HEK293 (cell line): ENCODE data around the gene PTDSS2.
A peak's percentile ranks its signal among the peaks of the same experiment; 100 is the strongest.

Experiments used
- CTCF ChIA-PET: fragments of 350-600 bp; formaldehyde crosslinking; extraction: SDS; loops from one replicate; lab custom pipeline; 2021; ENCODE audit warnings: antibody characterized with exemption; lab: Yijun Ruan, JAX
- POLR2A ChIA-PET: fragments of 300-600 bp; formaldehyde crosslinking; extraction: SDS; loops from one replicate; lab custom pipeline; 2020; ENCODE audit warnings: antibody characterized with exemption, inconsistent platforms; lab: Yijun Ruan, JAX
- H3K27ac ChIP-seq: fragments of 200-500 bp; sonication (Bioruptor generic); 2 replicates; pipeline ENCODE4 v1.5.1; 2014; ENCODE audit warnings: low read depth, low read length, control low read depth, inconsistent platforms; ENCODE audit errors: extremely low read depth
- H3K36me3 ChIP-seq, 2 experiments: fragments of 200-500 bp in 1 of 2; sonication (Bioruptor generic) in 1 of 2; 1 replicate in 1 of 2; 2 replicates in 1 of 2; pipeline ENCODE4 v1.5.1; 2014 to 2017; ENCODE audit warnings: inconsistent platforms in 2 of 2, low read length in 2 of 2; ENCODE audit not compliant: control insufficient read depth in 2 of 2, insufficient read depth in 1 of 2
- H3K4me1 ChIP-seq: fragments of 200-500 bp; sonication (Bioruptor generic); 2 replicates; pipeline ENCODE4 v1.5.1; 2014; ENCODE audit warnings: mild to moderate bottlenecking, low read length, inconsistent platforms; ENCODE audit not compliant: control insufficient read depth, insufficient read depth
- H3K4me3 ChIP-seq: 2 replicates; pipeline ENCODE4 v1.5.1; 2011; ENCODE audit warnings: low read depth, mild to moderate bottlenecking, control low read depth, low read length, moderate library complexity
- H3K9me3 ChIP-seq: fragments of 200-500 bp; sonication (Bioruptor generic); 2 replicates; pipeline ENCODE4 v1.5.1; 2014; ENCODE audit warnings: low read depth, low read length, inconsistent platforms; ENCODE audit not compliant: control insufficient read depth, insufficient read depth
- GFI1B ChIP-seq: fragments of 450-650 bp; formaldehyde crosslinking; IDR thresholded peaks from 2 replicates; pipeline ENCODE4 v1.5.1; 2016; ENCODE audit warnings: missing biosample characterization, missing genetic modification characterization
- HOXC10 ChIP-seq: sonication (generic); formaldehyde crosslinking; IDR thresholded peaks from 2 replicates; pipeline ENCODE4 v1.8.1; 2023; ENCODE audit warnings: mild to moderate bottlenecking, missing genetic modification reagents
- PATZ1 ChIP-seq: fragments of 450-650 bp; formaldehyde crosslinking; IDR thresholded peaks from 2 replicates; pipeline ENCODE4 v1.5.1; 2016; ENCODE audit warnings: missing biosample characterization, missing genetic modification characterization
- SP7 ChIP-seq: fragments of 450-650 bp; formaldehyde crosslinking; IDR thresholded peaks from 2 replicates; pipeline ENCODE4 v1.5.1; 2016; ENCODE audit warnings: missing biosample characterization, missing genetic modification characterization
- YY2 ChIP-seq: fragments of 450-650 bp; formaldehyde crosslinking; IDR thresholded peaks from 2 replicates; pipeline ENCODE4 v1.5.1; 2016; ENCODE audit warnings: missing biosample characterization, missing genetic modification characterization
- ZBTB20 ChIP-seq: fragments of 450-650 bp; formaldehyde crosslinking; IDR thresholded peaks from 2 replicates; pipeline ENCODE4 v1.5.1; 2016; ENCODE audit warnings: missing biosample characterization, missing genetic modification characterization
- ZBTB8A ChIP-seq: fragments of 450-650 bp; formaldehyde crosslinking; IDR thresholded peaks from 2 replicates; pipeline ENCODE4 v1.5.1; 2016; ENCODE audit warnings: missing biosample characterization, missing genetic modification characterization
- ZNF112 ChIP-seq: fragments of 450-650 bp; formaldehyde crosslinking; IDR thresholded peaks from 2 replicates; pipeline ENCODE4 v1.5.0; 2017; ENCODE audit warnings: missing biosample characterization, missing genetic modification characterization
- ZNF148 ChIP-seq: fragments of 450-650 bp; formaldehyde crosslinking; IDR thresholded peaks from 2 replicates; pipeline ENCODE4 v1.5.0; 2017; ENCODE audit warnings: missing biosample characterization, missing genetic modification characterization, borderline replicate concordance
- ZNF248 ChIP-seq: fragments of 450-650 bp; formaldehyde crosslinking; IDR thresholded peaks from 2 replicates; pipeline ENCODE4 v1.5.1; 2017; ENCODE audit warnings: missing biosample characterization, missing genetic modification characterization
- ZNF324 ChIP-seq: fragments of 450-650 bp; formaldehyde crosslinking; IDR thresholded peaks from 2 replicates; pipeline ENCODE4 v1.5.1; 2016; ENCODE audit warnings: missing biosample characterization, missing genetic modification characterization
- ZNF335 ChIP-seq: fragments of 450-650 bp; formaldehyde crosslinking; conservative IDR thresholded peaks from 2 replicates; pipeline ENCODE4 v1.5.1; 2016; ENCODE audit warnings: missing biosample characterization, missing genetic modification characterization
- ZNF433 ChIP-seq: fragments of 450-650 bp; formaldehyde crosslinking; IDR thresholded peaks from 2 replicates; pipeline ENCODE4 v1.5.1; 2016; ENCODE audit warnings: missing biosample characterization, missing genetic modification characterization, low read depth
- ZNF473 ChIP-seq: fragments of 450-650 bp; formaldehyde crosslinking; IDR thresholded peaks from 2 replicates; pipeline ENCODE4 v1.5.1; 2017; ENCODE audit warnings: missing biosample characterization, missing genetic modification characterization
- ZNF513 ChIP-seq: fragments of 450-650 bp; IDR thresholded peaks from 2 replicates; pipeline ENCODE4 v1.5.1; 2018; ENCODE audit warnings: missing biosample characterization, missing genetic modification characterization
- ZNF530 ChIP-seq: fragments of 450-650 bp; formaldehyde crosslinking; IDR thresholded peaks from 2 replicates; pipeline ENCODE4 v1.5.1; 2016; ENCODE audit warnings: low read depth, missing biosample characterization, missing genetic modification characterization
- ZNF560 ChIP-seq: fragments of 450-650 bp; formaldehyde crosslinking; IDR thresholded peaks from 2 replicates; pipeline ENCODE4 v1.5.1; 2017; ENCODE audit warnings: missing biosample characterization, missing genetic modification characterization, borderline replicate concordance
- ZNF600 ChIP-seq: fragments of 450-650 bp; formaldehyde crosslinking; IDR thresholded peaks from 2 replicates; pipeline ENCODE4 v1.5.1; 2016; ENCODE audit warnings: missing biosample characterization, missing genetic modification characterization
- ZNF76 ChIP-seq: fragments of 450-650 bp; formaldehyde crosslinking; IDR thresholded peaks from 2 replicates; pipeline ENCODE4; 2016; ENCODE audit warnings: low read depth, missing biosample characterization, missing genetic modification characterization, borderline replicate concordance
- ZNF777 ChIP-seq: fragments of 450-650 bp; formaldehyde crosslinking; IDR thresholded peaks from 2 replicates; pipeline ENCODE4 v1.5.1; 2017; ENCODE audit warnings: missing biosample characterization, missing genetic modification characterization, borderline replicate concordance
- ZNF792 ChIP-seq: fragments of 450-650 bp; formaldehyde crosslinking; IDR thresholded peaks from 2 replicates; pipeline ENCODE4 v1.5.1; 2016; ENCODE audit warnings: missing biosample characterization, missing genetic modification characterization
- TF ChIP-seq, protein P1 (sequence below): fragments of 450-650 bp; formaldehyde crosslinking; optimal IDR thresholded peaks from 2 replicates; pipeline ENCODE3; 2016; ENCODE audit warnings: missing biosample characterization, mild to moderate bottlenecking, missing genetic modification characterization
- TF ChIP-seq, protein P2 (sequence below): fragments of 450-650 bp; formaldehyde crosslinking; IDR thresholded peaks from 2 replicates; pipeline ENCODE4 v1.5.1; 2016; ENCODE audit warnings: missing biosample characterization, missing genetic modification characterization
- TF ChIP-seq, protein P3 (sequence below): fragments of 450-650 bp; formaldehyde crosslinking; IDR thresholded peaks from 2 replicates; pipeline ENCODE4 v1.5.1; 2016; ENCODE audit warnings: missing biosample characterization, missing genetic modification characterization

Gene PTDSS2

DNA sequence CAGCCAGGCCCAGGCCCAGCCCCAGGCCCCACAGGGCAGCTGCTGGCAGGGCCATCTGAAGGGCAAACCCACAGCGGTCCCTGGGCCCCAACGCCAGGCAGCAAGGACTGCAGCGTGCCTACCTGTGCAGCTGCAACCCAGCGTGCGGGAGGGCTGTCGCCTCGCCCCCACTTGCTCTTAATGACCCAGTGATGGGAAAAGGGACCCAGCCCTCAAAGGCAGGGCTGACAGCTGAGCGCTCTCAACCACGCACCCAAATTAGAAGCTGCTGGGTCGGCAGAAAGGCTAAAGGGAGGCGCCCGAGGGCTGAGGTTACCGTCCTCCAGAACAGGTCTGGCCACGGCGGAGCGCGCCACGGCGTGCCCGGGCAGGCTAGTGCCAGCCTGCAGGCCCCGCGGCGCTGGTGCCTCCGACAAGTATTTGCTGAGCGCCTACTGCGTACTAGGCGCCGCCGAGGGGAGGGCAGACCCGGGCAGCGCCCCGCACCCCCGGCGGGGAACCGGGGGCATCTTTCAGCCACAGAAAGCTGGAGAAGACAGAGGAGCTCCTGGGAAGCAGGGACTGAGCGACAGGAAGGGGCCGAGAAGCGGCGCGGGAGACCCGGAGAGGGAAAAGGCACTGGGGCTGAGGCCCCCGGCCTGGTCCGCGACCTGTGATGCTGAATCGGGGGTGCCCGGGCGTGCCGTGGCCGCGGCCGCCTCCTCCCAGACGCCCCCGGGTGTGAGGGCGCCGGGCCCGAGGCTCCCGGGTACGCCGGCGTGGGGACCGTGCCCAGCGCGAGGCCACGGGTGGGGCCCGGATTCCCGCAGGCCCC is 84.5 kb downstream of the PTDSS2 start (continued):
- TF ChIP-seq ZNF433 (tag by site-specific recombination) (no peak), HOXC10 (CRISPR knock-in tag) (no peak), ZNF513 (tag by site-specific recombination) (no peak), GFI1B (tag by site-specific recombination) (no peak), ZNF335 (tag by site-specific recombination) (peak; percentile 74), ZNF473 (tag by site-specific recombination) (no peak), ZNF112 (tag by site-specific recombination) (no peak), ZNF792 (peak; percentile 87; the same call in 1 of the 2 replicates), SP7 (no peak), ZNF600 (tag by site-specific recombination) (peak; percentile 79), ZBTB8A (peak; percentile 85), ZNF76 (tag by site-specific recombination) (peak; percentile 31; the same call in 1 of the 2 replicates), YY2 (no peak), PATZ1 (peak; percentile 73), ZNF777 (tag by site-specific recombination) (no peak)
- TF ChIP-seq, protein P1, sequence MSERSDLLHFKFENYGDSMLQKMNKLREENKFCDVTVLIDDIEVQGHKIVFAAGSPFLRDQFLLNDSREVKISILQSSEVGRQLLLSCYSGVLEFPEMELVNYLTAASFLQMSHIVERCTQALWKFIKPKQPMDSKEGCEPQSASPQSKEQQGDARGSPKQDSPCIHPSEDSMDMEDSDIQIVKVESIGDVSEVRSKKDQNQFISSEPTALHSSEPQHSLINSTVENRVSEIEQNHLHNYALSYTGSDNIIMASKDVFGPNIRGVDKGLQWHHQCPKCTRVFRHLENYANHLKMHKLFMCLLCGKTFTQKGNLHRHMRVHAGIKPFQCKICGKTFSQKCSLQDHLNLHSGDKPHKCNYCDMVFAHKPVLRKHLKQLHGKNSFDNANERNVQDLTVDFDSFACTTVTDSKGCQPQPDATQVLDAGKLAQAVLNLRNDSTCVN (tag by site-specific recombination), result peak; percentile 63
- TF ChIP-seq, protein P2, sequence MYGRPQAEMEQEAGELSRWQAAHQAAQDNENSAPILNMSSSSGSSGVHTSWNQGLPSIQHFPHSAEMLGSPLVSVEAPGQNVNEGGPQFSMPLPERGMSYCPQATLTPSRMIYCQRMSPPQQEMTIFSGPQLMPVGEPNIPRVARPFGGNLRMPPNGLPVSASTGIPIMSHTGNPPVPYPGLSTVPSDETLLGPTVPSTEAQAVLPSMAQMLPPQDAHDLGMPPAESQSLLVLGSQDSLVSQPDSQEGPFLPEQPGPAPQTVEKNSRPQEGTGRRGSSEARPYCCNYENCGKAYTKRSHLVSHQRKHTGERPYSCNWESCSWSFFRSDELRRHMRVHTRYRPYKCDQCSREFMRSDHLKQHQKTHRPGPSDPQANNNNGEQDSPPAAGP (tag by site-specific recombination), result peak; percentile 59; the same call in 1 of the 2 replicates
- TF ChIP-seq, protein P3, sequence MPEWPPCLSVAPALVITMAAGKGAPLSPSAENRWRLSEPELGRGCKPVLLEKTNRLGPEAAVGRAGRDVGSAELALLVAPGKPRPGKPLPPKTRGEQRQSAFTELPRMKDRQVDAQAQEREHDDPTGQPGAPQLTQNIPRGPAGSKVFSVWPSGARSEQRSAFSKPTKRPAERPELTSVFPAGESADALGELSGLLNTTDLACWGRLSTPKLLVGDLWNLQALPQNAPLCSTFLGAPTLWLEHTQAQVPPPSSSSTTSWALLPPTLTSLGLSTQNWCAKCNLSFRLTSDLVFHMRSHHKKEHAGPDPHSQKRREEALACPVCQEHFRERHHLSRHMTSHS (tag by site-specific recombination), result no peak

DNA sequence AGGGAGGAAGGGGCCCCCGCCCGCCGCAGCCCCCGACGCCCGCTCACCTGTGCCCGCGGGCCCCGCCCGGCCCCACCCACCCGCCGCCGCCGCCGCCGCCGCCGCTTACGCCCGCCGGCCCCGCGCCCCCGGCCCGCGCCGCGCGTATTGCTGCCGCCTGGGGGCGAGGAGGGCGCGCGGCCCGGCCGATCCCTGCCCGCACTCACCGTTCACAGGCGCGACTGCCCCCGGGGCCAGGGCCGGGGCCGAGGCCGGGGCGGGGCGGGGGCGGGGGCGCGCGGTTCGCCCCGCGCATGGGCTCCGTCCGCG is 85.1 kb downstream of the PTDSS2 start:
- Histone ChIP-seq H3K36me3 (peaks cover 0 to 37% of the 10 kb centered on the region in 2 experiments; a peak in 1 of 3 replicates), H3K27ac (peak overlapping the region; percentile 83; the same call in 1 of the 2 replicates), H3K4me1 (no peaks in the 10 kb centered on the region), H3K4me3 (peak overlapping the region; percentile 72), H3K9me3 (no peaks in the 10 kb centered on the region)
- ChIA-PET POLR2A (interaction anchor here (0.7 to 2.7 kb wide), 8 partner anchors 20 to 261 kb away, joined by 3 to 11 read pairs (median 5); partner anchors contain the start of genes IRF7, PHRF1, RNH1 and TALDO1), CTCF (interaction anchor here (0.6 to 1.4 kb wide), 3 partner anchors 16 to 187 kb away, joined by 3 read pairs; no protein-coding TSS in a partner anchor)
- TF ChIP-seq ZNF148 (tag by site-specific recombination) (no peak), ZNF560 (tag by site-specific recombination) (no peak), ZNF530 (no peak), ZBTB20 (tag by site-specific recombination) (no peak), ZNF324 (tag by site-specific recombination) (no peak), ZNF248 (no peak)
